Activated CD8-positive, alpha-beta T cell treated with anti-CD3 and anti-CD28 coated beads, Interleukin-2, amount 10 ng/mL, durations not matched to agents 7 days and 5 days (primary cell): Measurements from ENCODE around the gene CIC. TPM values are rescaled to one million over a fixed set of nuclear protein-coding genes. Genes with fewer than 3 reads are reported as not detected.

ENCODE experiments used
- ATAC-seq: fragments of 150-1000 bp; cut with Tn5 transposase; one replicate; pipeline ENCODE4 v1.10.0; 2021; ENCODE audit warnings: moderate library complexity
- CTCF ChIA-PET: fragments of 350-600 bp; sonication (Branson Sonifier 250); formaldehyde crosslinking; loops from one replicate; lab custom pipeline; 2021; ENCODE audit warnings: antibody characterized with exemption; lab: Charles Lee
- POLR2A ChIA-PET: fragments of 350-600 bp; sonication (Branson Sonifier 250); formaldehyde crosslinking; loops from one replicate; lab custom pipeline; 2021; ENCODE audit warnings: antibody characterized with exemption; lab: Charles Lee
- DNase-seq: peaks from one replicate; pipeline ENCODE4 v3.0.0-alpha.2; 2020
- H3K27ac Mint-ChIP-seq: one replicate; pipeline ENCODE4 v1.8.0; 2021; ENCODE audit warnings: mild to moderate bottlenecking, mixed read lengths
- H3K27me3 Mint-ChIP-seq: one replicate; pipeline ENCODE4 v1.8.0; 2021; ENCODE audit warnings: low read depth, mixed read lengths
- H3K36me3 Mint-ChIP-seq: one replicate; pipeline ENCODE4 v1.8.0; 2021; ENCODE audit warnings: low read depth, mixed read lengths
- H3K4me1 Mint-ChIP-seq: one replicate; pipeline ENCODE4 v1.8.0; 2021; ENCODE audit warnings: low read depth, mixed read lengths
- H3K4me3 Mint-ChIP-seq: one replicate; pipeline ENCODE4 v1.8.0; 2021; ENCODE audit warnings: mild to moderate bottlenecking, mixed read lengths
- H3K9me3 Mint-ChIP-seq: one replicate; pipeline ENCODE4 v1.8.0; 2022; ENCODE audit warnings: mixed read lengths; ENCODE audit not compliant: insufficient read depth
- total RNA-seq, 2 experiments: library from RNA; stranded (reverse); gene quantifications; one replicate each; pipeline ENCODE4 v1.2.3, GENCODE V29; 2021

Gene CIC
- total RNA-seq, 2 experiments from 2014 or later: 73.1 to 83.8 TPM

DNA sequence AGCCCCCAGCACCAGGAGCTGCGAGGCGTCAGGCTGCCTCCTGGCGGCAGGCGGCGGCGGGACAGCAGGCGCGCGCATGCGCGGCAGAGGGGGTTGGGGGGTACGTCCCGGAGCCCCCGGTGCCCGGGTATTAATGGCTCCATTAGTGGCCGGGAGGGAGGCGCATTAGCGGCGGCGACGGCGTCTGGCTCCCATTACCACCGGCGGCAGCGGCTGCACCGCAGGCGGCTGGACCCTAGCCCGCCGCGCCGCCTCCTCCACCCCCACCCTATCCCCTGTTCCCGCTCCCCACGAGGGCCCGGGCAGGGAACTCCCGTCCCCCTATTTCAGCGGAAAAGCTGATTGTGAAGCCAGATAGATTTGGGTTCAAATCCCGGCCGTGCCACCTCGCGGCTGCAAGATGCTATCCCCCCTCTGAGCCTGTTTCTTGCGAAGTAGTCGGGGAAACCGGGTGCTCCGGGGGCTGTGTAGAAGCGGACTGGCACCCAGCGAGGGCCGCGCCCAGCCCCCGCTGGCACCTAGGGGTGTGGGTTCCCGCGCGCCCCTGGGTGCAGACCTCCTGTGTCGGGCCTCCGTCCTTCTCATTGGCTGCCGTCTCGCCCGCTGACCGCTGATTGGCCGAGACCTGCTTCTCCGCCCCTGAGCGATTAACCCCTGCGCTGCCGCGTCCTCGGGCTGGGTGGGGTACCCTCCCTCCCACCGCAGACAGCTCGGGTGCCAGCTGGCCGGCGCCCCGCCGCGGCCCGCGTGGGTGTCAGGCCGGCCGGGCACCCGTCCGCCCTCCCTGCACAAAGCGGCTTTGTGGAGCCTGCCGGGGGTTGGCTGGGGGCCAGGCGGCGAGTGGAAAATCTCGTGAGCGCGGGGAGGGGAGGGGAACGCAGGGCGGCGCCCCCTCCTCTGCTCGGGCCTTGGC, 11.1 kb downstream of the CIC start:
- H3K4me1 Mint-ChIP-seq: peaks cover 61% of the 10 kb centered on the region
- H3K27ac Mint-ChIP-seq: peak overlapping the region; percentile 92
- ATAC-seq: peak; percentile 61
- H3K9me3 Mint-ChIP-seq: no peaks in the 10 kb centered on the region
- peak overlapping the region; percentile 81 for H3K4me3 Mint-ChIP-seq
- peak; percentile 93 for DNase-seq
- POLR2A ChIA-PET: interaction anchor here (0.8 to 2.5 kb wide), 9 partner anchors 9 to 79 kb away, joined by 3 to 33 read pairs (median 4); partner anchors contain the start of gene ZNF526
- no peaks in the 10 kb centered on the region for H3K27me3 Mint-ChIP-seq
- CTCF ChIA-PET: interaction anchor here (0.7 to 3.5 kb wide), 36 partner anchors 10 to 174 kb away, joined by 3 to 113 read pairs (median 5); partner anchors contain the start of genes CIC, DEDD2, ERF and GSK3A
- peaks cover 19% of the 10 kb centered on the region for H3K36me3 Mint-ChIP-seq

- Mint-ChIP-seq H3K4me3 (no peak overlapping the region), H3K27ac (no peak overlapping the region), H3K4me1 (peaks cover 63% of the 10 kb centered on the region), H3K27me3 (no peaks in the 10 kb centered on the region), H3K9me3 (no peaks in the 10 kb centered on the region), H3K36me3 (peaks cover 15% of the 10 kb centered on the region)
- peak; percentile 36 for DNase-seq
- ChIA-PET CTCF (interaction anchor here (0.9 to 3.5 kb wide), 3 partner anchors 11 to 46 kb away, joined by 3 to 113 read pairs (median 60); partner anchors contain the start of genes CIC and GSK3A), POLR2A (interaction anchor here (1.1 to 2.5 kb wide), 5 partner anchors 10 to 82 kb away, joined by 3 to 33 read pairs (median 5); partner anchors contain the start of genes PAFAH1B3 and PRR19)
- no peak for ATAC-seq
These were observed 11.7 kb downstream of the CIC start for GRCh38 chr19:42280815-42281145.

GRCh38 chr19:42281146-42281826, 12.2 kb downstream of the CIC start:
- Mint-ChIP-seq H3K36me3 (peaks cover 10% of the 10 kb centered on the region), H3K27ac (no peak overlapping the region), H3K4me3 (no peak overlapping the region), H3K4me1 (peaks cover 63% of the 10 kb centered on the region), H3K9me3 (no peaks in the 10 kb centered on the region), H3K27me3 (no peaks in the 10 kb centered on the region)
- ChIA-PET POLR2A (interaction anchor here (0.6 to 2.5 kb wide), 8 partner anchors 11 to 152 kb away, joined by 3 to 33 read pairs (median 4); partner anchors contain the start of genes CIC, PAFAH1B3 and PRR19), CTCF (interaction anchor here (0.9 to 3.5 kb wide), 5 partner anchors 11 to 172 kb away, joined by 3 to 60 read pairs (median 7); partner anchors contain the start of genes CIC and GSK3A)
- no peak for ATAC-seq
- no peak for DNase-seq

DNA sequence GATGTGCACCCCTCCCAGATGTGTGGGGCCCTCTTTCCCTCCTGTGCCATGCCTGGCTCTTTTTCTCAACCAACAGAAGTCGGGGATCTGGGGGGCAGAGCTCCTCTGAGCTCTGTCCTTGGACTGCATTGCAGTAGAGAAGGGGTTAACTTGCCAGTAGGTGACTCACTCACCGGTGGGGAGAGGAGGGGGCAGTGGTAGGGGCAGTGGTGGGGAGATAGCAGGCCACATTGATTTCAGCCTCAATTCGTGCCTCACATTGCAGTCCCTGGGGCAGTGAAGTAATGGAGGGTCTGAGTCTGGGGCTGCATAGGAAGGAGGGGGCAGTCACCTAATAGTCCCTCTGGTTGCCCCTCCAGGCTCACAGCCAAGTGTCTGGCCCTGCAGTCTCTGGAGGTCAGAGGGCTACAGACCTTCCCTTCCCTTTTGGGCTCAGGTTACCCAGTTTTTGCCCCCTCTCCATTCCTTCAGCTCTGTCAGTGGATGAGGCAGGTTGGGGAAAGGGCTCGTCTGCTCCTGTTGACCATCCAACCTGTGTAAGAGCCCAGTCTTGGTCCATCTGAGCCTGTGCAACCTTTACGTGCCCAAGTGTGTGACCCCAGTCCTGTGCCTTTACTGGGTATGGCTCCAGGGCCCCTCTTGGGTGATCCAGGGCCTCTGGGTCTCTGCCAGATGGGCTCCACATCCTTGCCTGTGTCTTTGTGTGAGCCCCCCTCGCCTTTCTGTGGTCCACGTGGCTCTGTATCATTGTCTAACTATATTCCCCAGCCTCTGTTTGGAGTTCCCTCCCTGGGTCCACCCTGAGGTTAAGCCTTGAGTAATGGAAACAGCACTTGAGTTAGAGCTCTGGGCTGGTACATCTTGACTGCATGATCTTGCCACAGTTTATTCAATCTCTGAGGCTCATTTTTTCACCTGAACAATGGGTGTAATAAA, 13.0 kb downstream of the CIC start:
- H3K4me3 Mint-ChIP-seq: no peak overlapping the region
- no peak for ATAC-seq
- no peak overlapping the region for H3K27ac Mint-ChIP-seq
- H3K9me3 Mint-ChIP-seq: no peaks in the 10 kb centered on the region
- ChIA-PET CTCF (interaction anchor here (0.8 to 3.5 kb wide), 7 partner anchors 12 to 173 kb away, joined by 3 to 60 read pairs (median 4); partner anchors contain the start of genes CIC and GSK3A), POLR2A (interaction anchor here (0.6 to 2.0 kb wide), 9 partner anchors 12 to 153 kb away, joined by 3 to 11 read pairs (median 3); partner anchors contain the start of genes CIC, PAFAH1B3, PRR19 and ZNF526)
- peaks cover 11% of the 10 kb centered on the region for H3K36me3 Mint-ChIP-seq
- H3K4me1 Mint-ChIP-seq: peaks cover 55% of the 10 kb centered on the region
- DNase-seq: no peak
- no peaks in the 10 kb centered on the region for H3K27me3 Mint-ChIP-seq

DNA sequence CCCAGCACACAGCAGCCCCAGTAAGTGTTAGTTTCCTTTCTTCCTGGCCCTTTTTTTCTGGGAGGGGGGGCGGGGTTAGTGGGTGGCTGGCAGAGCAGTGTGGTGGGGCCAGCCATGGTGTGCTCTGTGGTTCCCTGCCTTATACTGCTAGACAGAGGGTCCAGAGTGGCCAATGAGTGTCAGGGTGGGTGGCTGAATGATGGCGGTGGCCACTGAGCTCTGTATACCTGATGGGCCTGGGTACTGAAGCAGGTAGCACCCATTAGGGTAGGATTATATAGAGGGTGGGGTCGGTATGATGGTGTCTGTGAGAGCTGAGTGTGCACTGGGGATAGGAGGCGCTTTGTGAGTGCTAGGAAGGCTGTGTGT, 13.8 kb downstream of the CIC start:
- Mint-ChIP-seq H3K27me3 (no peaks in the 10 kb centered on the region), H3K4me1 (peaks cover 49% of the 10 kb centered on the region), H3K9me3 (no peaks in the 10 kb centered on the region), H3K4me3 (no peak overlapping the region), H3K36me3 (peaks cover 14% of the 10 kb centered on the region), H3K27ac (no peak overlapping the region)
- DNase-seq (no peak), ATAC-seq (no peak)
- ChIA-PET CTCF (interaction anchor here (0.8 to 1.9 kb wide), 4 partner anchors 13 to 150 kb away, joined by 3 to 8 read pairs (median 6); partner anchors contain the start of gene GSK3A), POLR2A (interaction anchor here (0.5 to 2.0 kb wide), 6 partner anchors 13 to 150 kb away, joined by 3 to 11 read pairs (median 3); partner anchors contain the start of genes CIC and ZNF526)

DNA sequence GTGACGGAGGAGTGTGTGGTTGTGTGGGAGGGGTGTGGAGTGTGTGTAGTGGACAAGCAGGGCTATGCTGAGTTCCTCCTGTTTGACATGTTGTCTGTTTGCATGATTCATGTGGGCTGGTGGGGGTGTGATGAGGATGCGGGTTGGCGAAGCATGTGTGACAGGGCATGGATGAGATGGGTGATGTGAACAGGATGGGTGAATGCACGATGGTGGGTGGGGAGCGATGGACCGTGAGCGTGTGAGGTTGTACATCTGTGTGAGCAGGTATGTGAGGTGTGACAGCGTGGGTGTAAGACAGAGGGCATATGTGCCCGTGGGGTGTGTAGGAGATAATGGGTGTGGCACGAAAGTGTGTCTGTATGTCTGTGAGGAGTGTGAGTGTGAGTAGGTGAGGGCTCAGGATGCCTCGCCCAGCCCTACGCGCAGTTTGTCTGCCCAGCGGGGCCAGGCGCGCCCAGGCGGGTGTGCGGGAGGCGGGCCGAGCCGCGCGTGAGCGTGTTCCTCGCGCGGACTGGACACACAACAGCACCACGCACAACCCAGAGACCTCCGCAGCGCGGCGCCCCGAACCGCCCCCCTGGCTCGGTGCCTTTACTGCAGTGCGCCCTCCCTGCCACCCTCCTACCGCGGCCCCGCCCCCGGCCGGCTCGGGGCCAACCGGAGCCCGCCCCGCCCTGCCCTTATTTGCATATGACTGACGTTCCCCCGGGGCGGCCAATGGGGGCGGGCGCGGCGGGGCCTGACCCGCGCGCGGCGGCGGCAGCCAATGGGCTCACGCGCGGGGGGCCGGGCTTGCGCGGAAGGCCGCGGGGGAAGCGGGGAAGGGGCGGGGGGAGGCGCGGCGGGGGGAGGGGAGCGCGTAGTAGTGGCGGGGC, 14.4 kb downstream of the CIC start:
- Mint-ChIP-seq H3K36me3 (peaks cover 15% of the 10 kb centered on the region), H3K4me1 (peaks cover 45% of the 10 kb centered on the region), H3K27me3 (no peaks in the 10 kb centered on the region), H3K27ac (no peak overlapping the region), H3K9me3 (no peaks in the 10 kb centered on the region), H3K4me3 (no peak overlapping the region)
- ATAC-seq (peak; percentile 69), DNase-seq (peak; percentile 98)
- ChIA-PET CTCF (interaction anchor here (0.8 to 1.9 kb wide), 4 partner anchors 13 to 150 kb away, joined by 3 to 8 read pairs (median 5); partner anchors contain the start of genes DEDD2 and GSK3A), POLR2A (interaction anchor here (0.5 to 2.0 kb wide), 6 partner anchors 13 to 64 kb away, joined by 3 to 11 read pairs (median 4); partner anchors contain the start of genes CIC and ZNF526)

- no peaks in the 10 kb centered on the region for H3K27me3 Mint-ChIP-seq
- DNase-seq (peak; percentile 85), ATAC-seq (peak; percentile 40)
- ChIA-PET CTCF (interaction anchor here (0.8 to 2.4 kb wide), 6 partner anchors 12 to 151 kb away, joined by 3 to 13 read pairs (median 4); partner anchors contain the start of gene DEDD2), POLR2A (interaction anchor here (0.5 to 1.9 kb wide), 5 partner anchors 14 to 85 kb away, joined by 3 to 5 read pairs (median 3); no protein-coding TSS in a partner anchor)
- H3K36me3 Mint-ChIP-seq: peaks cover 14% of the 10 kb centered on the region
- no peak overlapping the region for H3K27ac Mint-ChIP-seq
- no peak overlapping the region for H3K4me3 Mint-ChIP-seq
- H3K4me1 Mint-ChIP-seq: peaks cover 39% of the 10 kb centered on the region
- no peaks in the 10 kb centered on the region for H3K9me3 Mint-ChIP-seq
These were observed 15.0 kb downstream of the CIC start for GRCh38 chr19:42284066-42284501.

GRCh38 chr19:42284591-42285341, 15.7 kb downstream of the CIC start:
- H3K27ac Mint-ChIP-seq: peak overlapping the region; percentile 82
- no peaks in the 10 kb centered on the region for H3K9me3 Mint-ChIP-seq
- ChIA-PET CTCF (interaction anchor here (0.8 to 2.4 kb wide), 6 partner anchors 11 to 152 kb away, joined by 3 to 13 read pairs (median 4); partner anchors contain the start of gene DEDD2), POLR2A (interaction anchor here (0.5 to 1.9 kb wide), 5 partner anchors 14 to 86 kb away, joined by 3 to 5 read pairs (median 3); no protein-coding TSS in a partner anchor)
- ATAC-seq (no peak), DNase-seq (peak; percentile 45)
- peak overlapping the region; percentile 79 for H3K4me3 Mint-ChIP-seq
- no peaks in the 10 kb centered on the region for H3K27me3 Mint-ChIP-seq
- peaks cover 13% of the 10 kb centered on the region for H3K36me3 Mint-ChIP-seq
- H3K4me1 Mint-ChIP-seq: peaks cover 32% of the 10 kb centered on the region

DNA sequence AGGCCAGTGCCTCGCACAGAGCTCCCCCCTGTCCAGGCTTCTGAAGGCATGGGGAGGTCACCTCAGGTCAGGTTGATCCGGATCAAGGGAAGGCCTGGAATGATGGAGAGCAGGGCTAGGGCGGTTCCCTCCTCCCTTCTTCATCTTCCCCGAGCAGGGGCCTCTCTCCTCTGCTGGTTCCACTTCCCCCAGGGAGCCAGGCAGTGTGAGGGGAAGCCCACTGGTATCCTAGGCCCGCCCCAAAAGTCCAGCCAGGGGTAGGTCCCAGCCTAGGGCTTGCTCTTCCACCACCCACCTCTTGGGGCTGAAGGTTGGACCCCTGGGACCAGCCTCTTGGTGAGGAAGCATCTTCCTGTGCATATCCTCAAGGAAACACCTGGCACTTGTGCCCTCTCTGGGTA, 16.5 kb downstream of the CIC start:
- no peaks in the 10 kb centered on the region for H3K27me3 Mint-ChIP-seq
- POLR2A ChIA-PET: interaction anchor here (1.3 to 1.9 kb wide), 2 partner anchors 13 to 15 kb away, joined by 4 to 5 read pairs; no protein-coding TSS in a partner anchor
- peak overlapping the region; percentile 79 for H3K4me3 Mint-ChIP-seq

More for the DNA sequence above, 16.5 kb downstream of the CIC start:
- CTCF ChIA-PET: interaction anchor here (1.5 to 2.4 kb wide), 4 partner anchors 10 to 153 kb away, joined by 3 to 13 read pairs (median 4); partner anchors contain the start of gene DEDD2
- H3K27ac Mint-ChIP-seq: peak overlapping the region; percentile 53
- peaks cover 32% of the 10 kb centered on the region for H3K4me1 Mint-ChIP-seq
- no peaks in the 10 kb centered on the region for H3K9me3 Mint-ChIP-seq
- DNase-seq (no peak), ATAC-seq (no peak)
- peaks cover 13% of the 10 kb centered on the region for H3K36me3 Mint-ChIP-seq
